ENCODE measurements around the gene SEC24D.
A peak's percentile ranks its signal among the peaks of the same experiment; 100 is the strongest.

SEC24D gene

DNA sequence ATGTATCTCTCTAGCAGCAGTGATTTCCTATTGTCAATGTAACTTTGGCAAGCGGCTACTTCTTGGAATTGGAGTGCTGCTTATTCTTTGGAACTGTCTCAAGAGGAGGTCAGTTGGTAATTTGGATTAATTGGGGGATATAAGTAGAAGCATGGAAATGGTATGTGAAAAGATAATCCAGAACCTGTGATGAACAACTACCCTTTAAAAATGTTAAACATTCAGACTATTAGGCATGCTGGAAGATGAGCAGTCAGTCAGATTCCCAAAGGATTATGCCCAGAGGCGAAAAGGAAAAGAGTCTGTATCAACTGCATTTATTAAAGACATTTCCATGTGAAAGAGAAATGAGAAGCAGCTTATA is 62.5 kb downstream of the SEC24D start:
- no peak for DNase-seq (ENCODE audit: low read depth in 2 of 2)

DNA sequence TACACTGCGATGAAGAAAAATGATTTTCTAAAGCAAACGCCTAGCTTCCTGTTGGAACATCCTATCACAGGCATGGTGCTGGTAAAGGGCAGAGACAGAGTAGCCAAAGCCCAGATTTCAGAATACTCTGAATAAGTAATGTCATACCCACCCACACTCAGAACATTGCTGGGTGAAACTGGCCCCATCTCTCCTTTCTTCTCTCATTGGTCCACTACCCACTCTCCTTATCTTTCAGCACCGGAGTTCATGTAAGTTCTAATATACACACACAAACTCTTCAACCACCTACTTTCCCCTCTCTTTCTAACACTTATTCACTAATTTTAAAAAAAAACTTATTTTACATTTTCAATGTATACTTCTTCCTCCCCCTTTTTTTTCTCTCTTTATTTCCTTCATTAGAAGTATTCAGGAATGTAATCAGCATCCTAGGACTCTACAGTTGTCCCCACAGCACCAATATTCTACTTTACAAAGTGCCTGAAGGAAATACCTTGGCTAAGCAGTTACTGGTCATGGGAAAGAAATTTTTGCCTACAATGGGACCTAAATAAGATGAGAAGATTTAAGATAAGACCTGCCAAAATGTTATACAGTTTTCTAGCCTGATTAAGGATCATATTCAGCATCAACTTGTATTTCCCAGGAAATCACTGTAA is 63.0 kb downstream of the SEC24D start:
- DNase-seq (ENCODE audit: low read depth in 2 of 2) = no peak

DNA sequence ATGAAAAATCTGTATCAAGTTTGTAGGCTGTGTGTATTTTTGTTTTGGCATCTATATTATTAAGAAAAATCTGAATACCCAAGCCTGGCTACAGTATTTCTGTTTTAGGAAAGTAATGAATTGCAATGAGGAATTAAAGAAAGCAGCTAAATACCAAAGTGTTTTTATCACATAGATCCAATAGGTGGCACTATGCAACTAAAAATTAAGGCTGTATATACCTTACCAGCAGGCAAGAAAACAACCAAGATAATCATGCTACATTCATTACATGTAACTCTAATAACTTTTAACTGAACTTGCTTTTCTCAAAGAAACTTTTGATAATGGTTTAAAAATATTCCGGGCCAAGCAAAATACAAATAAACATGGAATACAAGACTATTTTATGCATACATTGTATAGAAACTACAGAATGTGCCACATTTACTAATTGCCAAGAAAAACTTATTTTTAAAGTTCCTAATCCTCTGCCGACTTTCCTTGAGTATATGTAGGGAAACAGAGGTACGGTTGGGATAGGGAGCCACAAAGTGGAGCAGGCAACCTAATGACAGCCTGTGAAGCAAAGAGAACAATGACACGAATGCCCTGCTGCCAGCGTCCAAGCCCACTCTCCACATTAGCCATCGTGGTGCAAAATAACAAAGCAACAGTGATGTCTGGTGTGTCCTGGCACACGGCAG is 63.7 kb downstream of the SEC24D start:
- DNase-seq (ENCODE audit: low read depth in 2 of 2) = no peak

DNA sequence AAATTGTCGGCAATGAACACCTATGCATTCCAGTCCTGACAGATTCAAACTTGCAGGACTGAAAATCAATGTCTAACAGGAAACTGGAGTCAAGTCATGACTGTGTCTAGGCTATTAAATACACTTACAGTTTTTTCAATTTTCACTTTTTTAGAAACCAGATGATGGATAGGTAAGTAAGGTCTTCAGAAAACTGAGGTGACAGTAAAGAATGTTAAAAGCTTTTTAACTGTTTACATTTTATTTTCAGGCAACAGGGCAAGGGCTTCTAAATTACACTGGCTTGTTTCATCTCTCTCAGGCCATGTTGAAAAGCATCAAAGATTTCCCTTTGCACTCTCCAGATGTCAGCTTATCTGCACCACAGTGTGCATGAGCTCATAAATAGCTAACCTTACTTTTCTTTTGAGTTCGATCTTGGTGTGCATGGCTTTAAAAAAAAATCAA is 65.2 kb downstream of the SEC24D start:
- DNase-seq (ENCODE audit: low read depth in 2 of 2) = no peak

DNA sequence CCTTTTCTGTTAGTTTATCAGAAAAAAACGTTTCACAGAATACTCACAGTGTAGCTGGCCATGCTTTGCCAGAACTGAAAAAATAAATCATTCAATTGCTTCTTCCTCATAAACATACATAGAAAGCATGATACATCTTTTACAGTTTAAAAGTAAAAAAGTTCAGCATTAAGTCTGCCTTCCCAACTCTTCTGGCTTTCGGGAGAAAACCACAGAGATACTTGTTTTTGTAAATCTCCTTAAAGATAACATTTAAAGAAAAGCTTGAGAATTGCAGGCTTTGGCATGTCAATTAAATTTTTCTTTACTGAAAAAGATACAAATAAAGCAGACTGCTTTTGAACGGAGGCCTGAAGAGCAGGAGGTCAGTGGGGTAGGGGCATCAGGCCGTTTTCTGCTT is 66.8 kb downstream of the SEC24D start:
- DNase-seq (ENCODE audit: low read depth in 2 of 2) = no peak

DNA sequence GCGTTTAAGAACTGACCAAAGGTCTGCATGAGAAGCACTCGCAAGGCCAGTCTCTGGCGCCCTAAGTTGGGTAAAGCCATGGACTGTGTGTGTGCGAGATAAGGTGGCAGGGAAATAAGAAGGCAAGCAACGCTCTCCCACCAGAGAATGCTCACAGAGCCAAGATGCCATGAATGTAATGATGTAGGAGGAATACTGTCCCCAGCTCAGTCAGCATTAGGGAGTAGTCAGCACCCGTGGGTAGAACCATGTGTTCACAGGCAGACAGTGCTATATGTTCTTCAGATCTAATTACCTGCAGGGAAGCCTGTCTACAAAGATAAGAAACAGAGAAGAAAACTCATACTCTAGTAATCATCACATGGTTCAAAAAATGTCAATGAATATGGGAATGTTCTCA is 68.8 kb downstream of the SEC24D start:
- DNase-seq (ENCODE audit: low read depth in 2 of 2) = no peak

DNA sequence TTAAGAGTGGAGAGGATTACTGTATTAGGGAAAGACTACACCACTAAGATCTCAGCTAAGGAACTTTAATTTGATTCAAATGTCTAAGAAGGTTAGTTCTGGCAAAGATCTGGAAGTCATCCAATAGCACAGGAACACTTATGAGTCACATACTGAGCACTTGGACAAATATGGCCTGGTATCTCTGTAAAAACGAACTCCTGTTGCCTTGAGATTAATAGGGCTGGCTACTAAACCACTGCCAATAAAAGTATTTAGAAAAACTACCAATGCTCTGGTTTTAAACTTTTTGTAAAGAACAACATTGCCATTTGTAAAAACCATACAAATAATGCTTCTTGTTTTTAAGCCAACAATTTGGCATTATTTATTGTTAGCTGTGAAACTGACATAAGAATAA is 70.5 kb downstream of the SEC24D start:
- DNase-seq (ENCODE audit: low read depth in 2 of 2) = peak; percentile 98

DNA sequence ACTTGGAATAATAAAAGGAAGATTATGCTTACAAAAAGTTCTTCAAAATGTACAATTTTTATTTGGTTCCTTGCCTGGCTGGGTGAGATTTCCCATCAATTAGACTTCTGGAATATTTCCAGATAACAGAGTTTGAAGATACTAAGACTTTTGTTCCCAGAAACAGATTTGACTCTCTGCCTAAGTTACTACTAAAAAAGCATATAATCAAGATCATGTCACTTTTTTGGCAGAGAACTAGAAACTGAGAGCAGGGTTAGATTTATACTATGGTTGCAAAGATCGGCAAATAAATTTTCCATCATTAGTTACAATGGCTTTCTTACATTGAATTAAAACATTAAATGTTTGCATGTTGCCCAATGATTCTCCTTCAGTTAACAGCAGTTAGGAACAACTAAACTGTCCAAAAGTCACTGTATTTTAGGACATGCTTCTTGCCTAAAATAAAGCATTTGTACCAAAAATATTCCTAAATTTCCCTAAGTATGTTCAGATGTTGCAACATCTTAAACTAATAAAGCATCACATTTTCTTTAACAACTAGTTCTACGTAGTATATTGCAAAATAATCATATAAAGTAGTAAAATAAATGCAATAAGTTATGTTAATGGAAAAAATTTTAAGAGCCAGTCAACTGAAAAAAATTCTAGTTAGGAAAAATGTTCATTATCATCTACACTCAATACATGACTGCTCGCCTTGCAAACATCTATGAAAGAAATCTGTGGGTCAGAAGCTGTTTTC is 73.0 kb downstream of the SEC24D start:
- peak; percentile 42 to 44 for DNase-seq (ENCODE audit: low read depth in 2 of 2)

DNA sequence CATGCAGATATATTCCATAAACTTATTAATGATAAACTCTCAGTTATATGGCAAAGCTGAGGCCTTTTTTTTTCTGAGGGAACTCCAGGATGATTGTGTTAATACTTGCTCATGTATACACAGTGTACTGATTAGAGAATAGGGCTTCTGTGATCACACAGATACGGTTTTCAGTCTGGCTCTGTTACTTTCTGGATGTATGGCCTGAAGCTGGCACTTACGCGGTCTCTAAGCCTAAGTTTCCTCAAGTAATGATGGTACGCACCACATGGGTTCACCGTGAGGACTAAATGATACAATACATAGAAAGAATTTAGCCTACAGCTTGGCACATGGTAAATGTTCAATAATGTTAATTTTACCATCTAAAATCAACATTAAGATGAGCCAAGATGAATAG is 73.8 kb downstream of the SEC24D start:
- DNase-seq (ENCODE audit: low read depth in 2 of 2) = no peak

DNA sequence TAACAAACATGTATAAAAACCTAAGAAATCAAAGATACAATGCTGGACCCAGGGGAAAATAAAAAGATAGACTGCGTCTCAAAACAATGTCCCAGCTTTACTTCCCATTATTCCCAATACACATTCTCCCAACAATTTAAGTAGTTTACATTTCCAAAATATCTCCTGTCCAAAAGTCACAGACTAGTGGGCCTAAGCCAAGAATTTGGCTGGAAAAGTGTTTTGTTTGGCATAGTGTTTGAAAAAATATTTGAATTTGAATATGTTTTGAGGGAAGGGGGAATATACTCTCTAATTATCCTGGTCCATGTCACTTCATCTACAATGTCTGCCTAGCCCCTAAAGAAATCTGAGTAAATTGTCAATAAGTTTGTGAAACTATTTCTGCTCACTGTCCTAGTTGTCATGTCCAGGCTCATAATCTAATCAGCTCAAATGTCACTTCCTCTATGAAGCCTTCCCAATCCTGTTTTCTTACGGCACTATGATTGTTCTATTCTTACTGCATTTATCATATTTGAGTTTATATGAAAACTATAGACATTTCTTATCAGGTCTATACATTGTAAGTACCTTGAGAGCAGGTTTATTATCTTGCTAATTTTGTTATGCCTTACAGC is 74.4 kb downstream of the SEC24D start:
- no peak for DNase-seq (ENCODE audit: low read depth in 2 of 2)

DNA sequence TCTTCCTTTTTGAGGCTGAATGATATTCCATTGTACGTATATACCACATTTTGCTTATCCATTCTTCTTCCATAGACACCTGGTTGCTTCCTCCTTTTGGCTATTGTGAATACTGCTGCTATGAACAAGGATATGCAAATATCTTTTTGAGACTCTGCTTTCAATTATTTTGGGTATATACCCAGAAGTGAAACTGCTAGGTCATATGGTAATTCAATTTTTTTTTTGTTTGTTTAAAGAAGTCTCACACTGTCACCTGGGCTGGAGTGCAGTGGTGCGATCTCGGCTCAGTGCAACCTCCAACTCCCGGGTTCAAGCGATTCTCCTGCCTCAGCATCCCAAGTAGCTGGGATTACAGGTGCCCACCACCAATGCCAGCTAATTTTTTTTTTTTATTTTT is 75.4 kb downstream of the SEC24D start:
- DNase-seq (ENCODE audit: low read depth in 2 of 2) = no peak

DNA sequence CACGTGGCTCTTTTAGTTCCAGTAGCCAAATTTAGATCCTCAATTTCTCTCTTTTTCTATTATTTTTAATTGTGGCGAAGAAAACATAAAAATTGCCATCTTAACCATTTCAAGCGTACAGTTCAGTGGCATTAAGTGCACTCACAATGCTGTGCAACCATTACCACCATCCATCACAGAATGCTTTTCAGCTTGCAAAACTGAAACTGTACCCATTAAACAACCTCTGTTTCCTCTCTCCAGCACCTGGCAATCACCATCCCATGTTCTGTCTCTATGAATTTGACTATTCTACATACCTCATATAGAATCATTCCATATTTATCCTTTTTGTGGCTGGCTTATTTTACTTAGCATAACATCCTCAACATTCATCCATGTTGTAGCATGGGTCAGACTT is 75.8 kb downstream of the SEC24D start:
- DNase-seq (ENCODE audit: low read depth in 2 of 2) = no peak

DNA sequence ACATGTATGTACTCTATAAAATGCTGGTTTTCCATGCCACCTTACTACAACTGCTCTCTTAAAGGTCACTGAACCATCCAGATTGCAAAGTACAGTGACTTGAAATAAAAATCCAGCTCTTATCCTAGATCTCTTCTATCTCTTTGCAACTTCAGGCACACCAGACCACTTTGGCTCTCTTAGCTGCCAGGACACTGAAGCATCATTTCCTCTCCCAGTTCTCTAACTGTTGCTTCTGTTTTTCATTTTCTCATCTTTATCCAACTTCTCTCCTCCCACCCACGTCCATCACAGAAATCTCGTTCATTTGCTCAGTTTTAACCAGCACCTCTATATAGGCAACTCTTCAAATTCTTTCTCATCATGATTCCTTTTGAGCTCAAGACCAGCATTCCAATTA is 76.4 kb downstream of the SEC24D start:
- DNase-seq (ENCODE audit: low read depth in 2 of 2) = no peak

DNA sequence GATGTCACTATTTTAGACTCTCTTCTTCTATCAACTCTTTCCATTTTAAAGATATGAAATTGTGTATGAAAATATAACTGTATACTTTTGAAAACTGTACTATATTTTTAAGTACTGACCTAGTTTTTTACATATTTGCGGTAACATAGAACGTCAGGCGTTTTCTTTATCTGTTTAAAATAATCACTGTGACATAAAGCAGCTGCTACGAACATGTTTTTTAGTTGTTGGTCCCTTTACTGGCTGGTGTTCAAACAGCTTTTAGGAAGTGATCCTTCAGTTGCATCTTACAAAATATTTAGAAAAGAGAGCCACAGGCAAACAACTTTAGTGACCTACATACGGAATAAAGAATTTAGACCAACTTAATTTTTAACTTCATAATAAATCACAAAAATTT is 77.6 kb downstream of the SEC24D start:
- no peak for DNase-seq (ENCODE audit: low read depth in 2 of 2)

DNA sequence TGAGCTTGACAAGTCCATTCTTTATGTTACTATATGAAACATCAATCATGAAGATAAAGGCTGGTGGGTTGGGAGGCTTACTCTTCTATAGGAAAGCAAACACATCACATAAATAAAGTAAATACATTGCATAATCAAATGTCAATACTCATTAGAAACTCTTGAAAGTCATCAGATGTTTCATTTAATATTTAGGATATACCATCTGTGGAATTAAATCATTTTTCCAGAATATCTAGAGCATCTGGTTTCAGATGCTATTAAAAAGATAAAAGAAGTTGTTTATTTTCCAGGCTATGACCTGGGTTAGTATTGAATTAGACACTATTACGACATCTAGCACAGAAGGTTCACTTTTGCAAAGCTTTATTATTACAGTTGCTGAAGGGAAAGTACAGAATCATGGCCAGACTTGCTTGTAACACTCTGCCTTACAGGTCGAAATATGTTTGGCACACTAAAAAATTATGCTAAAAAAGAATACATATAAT is 78.1 kb downstream of the SEC24D start:
- DNase-seq (ENCODE audit: low read depth in 2 of 2) = no peak

DNA sequence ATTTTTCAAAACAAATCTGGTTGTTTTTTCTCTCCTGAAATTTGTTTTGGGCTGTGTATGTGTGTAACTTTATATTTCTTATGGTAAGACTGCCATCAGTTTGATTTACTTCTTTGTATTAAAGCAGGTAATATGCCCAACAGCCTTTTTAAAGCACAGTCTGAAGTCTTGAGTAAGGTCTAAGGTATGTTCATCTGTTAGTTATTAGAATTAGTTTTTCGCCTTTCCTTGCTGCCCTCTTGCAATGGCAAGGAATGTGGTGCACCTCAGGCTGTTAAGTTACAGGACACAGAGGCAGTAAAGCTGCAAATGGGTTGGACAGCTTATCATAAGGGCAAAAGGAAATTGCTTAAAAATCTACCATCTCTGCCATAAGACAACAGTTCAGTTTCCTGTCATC is 79.0 kb downstream of the SEC24D start:
- no peak for DNase-seq (ENCODE audit: low read depth in 2 of 2)

DNA sequence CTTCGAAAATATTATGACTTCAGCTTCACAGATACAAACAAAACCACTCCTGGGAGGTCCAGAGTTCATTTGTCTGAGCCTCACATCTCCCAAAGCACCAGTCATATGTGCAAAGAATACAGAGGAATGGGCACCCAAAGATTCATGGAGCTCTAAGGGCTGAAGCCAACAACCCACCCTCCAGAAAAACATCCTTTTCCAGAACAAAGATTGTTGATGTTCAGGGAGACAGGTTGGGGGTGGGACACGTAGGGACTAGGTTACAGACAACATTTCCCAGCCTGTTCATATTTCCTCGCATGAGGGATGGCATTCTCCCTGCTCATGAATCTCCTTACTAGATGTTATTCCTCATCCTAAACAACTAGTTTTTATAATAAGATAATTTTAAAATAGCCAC is 79.5 kb downstream of the SEC24D start:
- no peak for DNase-seq (ENCODE audit: low read depth in 2 of 2)

DNA sequence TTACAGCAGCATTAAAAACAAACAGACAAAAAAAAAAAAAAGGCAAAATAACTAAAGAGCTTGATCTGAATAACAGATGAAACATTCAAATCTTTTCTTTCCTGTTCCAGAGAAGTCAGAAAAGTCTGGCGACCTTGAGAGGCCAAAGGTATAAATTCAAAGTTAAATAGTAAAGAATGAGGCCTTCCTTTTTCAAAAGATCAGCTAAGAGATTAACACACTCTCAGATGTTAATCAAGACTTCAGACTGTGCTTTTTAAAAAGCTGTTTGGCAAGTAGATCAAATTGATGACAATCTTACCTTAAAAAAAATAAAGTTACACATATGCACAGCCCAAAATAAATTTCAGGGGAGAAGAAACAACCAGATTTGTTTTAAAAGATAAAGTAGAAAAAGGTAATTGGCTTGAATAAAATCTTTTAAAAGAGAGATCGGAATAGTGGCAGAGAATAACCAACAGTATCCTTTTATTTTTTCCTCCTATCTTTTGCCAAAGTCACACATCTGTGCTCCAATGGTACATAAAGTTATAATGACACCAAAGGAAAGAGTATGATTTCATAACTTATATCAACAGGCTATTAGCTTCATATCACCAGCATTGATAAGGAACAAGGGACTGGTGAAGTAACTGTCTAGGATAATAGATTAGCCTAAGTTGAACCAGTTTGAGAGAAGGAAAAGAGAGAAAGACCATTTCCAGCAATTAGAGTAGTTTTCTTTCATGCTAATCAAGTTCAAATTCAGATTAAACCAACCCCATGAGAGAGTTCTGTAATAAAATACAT is 80.3 kb downstream of the SEC24D start:
- DNase-seq (ENCODE audit: low read depth in 2 of 2) = no peak

DNA sequence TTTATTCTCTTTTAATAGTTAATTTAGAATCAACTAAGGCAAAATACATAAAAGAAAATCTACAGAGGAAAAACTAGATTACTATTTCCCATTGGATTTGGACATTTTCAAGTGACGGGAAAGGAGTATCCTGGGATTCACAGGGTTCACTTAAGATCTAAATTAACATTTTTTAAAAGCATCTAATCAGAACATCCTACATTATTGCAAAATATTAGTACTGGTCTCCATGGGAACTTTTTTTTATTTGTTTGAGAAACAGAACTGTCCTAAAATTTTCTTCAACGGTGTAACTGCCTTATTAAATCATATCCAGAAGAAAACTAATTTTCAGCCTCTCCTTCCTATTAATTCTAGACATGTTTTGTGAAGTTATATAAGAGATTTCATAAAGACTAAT is 81.0 kb downstream of the SEC24D start:
- DNase-seq (ENCODE audit: low read depth in 2 of 2) = no peak

DNA sequence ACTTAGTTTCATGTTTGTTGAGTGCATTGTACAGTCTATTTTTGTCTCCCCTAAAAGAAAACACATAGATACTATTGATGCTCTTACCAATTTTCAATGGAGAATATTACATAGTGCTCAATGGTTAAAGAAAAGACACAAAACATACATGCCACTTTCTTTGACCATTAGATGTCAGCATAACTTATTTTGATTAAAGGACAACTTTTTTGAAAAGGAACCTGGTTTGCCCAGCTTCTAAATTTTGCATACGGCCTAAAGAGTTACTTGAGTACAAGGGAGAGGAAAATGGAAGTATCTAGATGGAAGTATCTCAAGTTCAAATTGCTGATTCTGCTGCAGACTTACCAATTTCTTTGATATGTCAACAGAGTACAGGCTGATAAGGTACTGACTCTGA is 82.2 kb downstream of the SEC24D start:
- no peak for DNase-seq (ENCODE audit: low read depth in 2 of 2)

DNA sequence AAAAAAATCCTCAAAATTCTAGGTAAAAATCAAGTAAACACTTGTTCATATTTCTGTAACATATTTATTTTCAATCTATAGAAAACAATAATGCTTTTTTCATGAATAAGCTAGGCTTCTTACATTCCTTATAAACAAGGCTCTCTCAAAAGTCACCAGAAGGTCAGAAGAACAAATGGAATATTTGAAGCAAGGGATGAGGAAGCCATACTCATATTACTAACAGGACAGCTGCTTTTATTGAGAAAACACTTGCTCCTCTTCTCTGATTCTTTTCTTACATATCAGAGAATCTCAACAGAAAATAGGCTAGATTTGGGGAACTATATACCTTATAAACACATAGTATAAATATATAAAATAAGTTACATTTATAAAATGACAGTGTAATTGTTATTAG is 82.8 kb downstream of the SEC24D start:
- DNase-seq (ENCODE audit: low read depth in 2 of 2) = no peak

DNA sequence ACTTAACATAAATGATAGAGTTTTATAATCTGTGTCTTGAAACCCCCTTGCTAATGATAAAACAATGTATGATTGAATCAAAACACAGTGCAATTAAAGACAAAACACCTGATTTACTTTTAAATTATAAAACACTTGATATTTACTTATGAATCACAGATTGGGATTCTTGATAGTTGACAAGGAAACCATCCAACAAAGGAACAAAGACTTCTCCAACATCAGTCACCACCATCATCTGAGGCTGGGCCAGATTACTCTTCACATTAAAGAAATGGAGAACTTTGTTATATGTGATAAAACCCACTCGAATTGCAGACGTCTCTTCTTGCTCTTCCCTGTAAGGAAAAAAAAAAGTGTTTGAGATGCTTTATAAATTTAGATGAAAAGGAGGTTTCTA is 83.4 kb downstream of the SEC24D start:
- no peak for DNase-seq (ENCODE audit: low read depth in 2 of 2)

Data from fibroblast of skin of left biceps (primary cell).